ENCODE measurements around the gene LBHD2. TPM values are rescaled to one million over a fixed set of nuclear protein-coding genes. Genes with fewer than 3 reads are reported as not detected.
"Not testable (repeated sequence)": the region's sequence is repeated elsewhere in the genome, so short reads cannot be mapped to it uniquely, and the experiment has no call there.

LBHD2 gene
- total RNA-seq: not detected
- long read RNA-seq: 0 reads

DNA sequence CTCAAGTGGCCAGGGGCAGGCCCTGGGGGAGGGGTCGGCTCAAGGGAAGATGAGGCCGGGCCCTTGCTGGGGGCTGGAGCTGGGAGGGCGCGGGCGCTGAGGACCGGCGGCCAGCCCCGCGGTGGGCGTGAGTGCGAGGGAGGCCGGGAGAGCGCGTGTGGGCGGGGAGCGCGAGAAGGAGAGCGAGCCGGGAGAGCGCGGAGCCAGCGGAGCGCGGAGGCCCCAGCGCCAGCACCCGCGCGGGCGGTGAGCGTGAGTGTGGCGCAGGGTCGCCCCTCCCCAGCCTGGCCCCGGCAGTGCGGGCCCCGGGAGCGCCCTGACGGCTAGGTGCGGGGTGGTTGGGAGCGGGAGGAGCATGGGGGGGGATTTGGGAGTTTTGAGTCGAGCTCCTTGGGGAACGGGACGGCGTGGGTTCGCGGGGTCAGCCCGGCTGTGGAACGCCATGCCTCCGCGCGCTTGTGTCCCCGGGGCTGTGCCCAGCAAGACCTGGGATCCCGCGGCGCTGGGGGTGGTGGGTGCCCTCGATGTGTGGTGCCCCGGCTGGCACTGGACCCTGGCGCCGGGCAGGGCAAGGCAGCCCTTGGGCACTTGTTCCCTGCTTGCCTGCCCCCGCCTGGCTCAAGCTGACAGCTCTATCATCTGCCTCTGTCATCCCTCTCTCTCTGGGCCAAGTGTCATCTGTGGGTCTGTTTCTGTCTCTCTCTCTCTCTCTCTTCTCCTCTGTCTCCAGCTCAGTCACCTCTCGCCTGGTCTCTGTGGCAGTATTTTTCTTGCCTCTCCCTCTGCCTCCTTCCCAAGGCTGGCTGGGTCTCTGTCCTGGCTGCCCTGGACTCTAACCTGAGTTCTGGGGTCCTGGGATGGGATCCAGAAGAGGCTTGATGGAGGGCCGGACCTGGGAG, at the start of gene LBHD2:
LBHD2 (plus strand) TSS at position 190 of the 899 bp plus-strand sequence. CDS start 1,803 bp downstream, outside the sequence.
- Histone ChIP-seq H3K4me1 (no peaks in the 10 kb centered on the region), H3K4me3 (no peak within 1 kb of the TSS), H3K27ac (no peak within 1 kb of the TSS), H3K27me3 (peaks cover 28% of the 10 kb centered on the region), H3K36me3 (no peaks in the 10 kb centered on the region), H3K9me3 (no peaks in the 10 kb centered on the region)
- TF ChIP-seq, protein P1, sequence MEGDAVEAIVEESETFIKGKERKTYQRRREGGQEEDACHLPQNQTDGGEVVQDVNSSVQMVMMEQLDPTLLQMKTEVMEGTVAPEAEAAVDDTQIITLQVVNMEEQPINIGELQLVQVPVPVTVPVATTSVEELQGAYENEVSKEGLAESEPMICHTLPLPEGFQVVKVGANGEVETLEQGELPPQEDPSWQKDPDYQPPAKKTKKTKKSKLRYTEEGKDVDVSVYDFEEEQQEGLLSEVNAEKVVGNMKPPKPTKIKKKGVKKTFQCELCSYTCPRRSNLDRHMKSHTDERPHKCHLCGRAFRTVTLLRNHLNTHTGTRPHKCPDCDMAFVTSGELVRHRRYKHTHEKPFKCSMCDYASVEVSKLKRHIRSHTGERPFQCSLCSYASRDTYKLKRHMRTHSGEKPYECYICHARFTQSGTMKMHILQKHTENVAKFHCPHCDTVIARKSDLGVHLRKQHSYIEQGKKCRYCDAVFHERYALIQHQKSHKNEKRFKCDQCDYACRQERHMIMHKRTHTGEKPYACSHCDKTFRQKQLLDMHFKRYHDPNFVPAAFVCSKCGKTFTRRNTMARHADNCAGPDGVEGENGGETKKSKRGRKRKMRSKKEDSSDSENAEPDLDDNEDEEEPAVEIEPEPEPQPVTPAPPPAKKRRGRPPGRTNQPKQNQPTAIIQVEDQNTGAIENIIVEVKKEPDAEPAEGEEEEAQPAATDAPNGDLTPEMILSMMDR (IDR thresholded peaks at IDR 0.05): no peak
- DNase-seq (no peak), ATAC-seq (peak; percentile 23)
- intact Hi-C loops (cut with DNase I): loop anchor here (10.0 kb wide), 1 partner anchor 201 kb away; no protein-coding TSS in a partner anchor

DNA sequence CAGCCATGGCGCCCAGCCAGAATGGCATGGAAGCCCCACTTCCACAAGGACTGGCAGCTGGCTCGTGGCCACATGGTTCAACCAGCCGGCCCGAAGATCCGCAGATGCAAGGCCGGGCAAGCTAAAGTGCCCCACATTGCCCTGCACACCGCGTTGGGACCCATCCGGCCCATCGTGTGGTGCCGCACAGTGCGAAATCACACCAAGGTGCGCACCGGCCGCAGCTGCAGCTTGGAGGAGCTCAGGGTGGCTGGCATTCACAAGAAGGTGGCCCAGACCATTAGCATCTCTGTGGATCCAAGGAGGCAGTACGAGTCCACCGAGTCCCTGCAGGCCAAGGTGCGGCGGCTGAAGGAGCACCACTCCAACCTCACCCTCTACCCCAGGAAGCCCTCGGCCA, 42.5 kb upstream of the LBHD2 start:
- TF ChIP-seq, protein P1 (IDR thresholded peaks at IDR 0.05): no peak
- H3K27ac ChIP-seq: no peak overlapping the region
- no peak for DNase-seq
- peaks cover 14% of the 10 kb centered on the region for H3K4me1 ChIP-seq
- H3K9me3 ChIP-seq: no peaks in the 10 kb centered on the region
- H3K36me3 ChIP-seq: peaks cover 18% of the 10 kb centered on the region
- H3K4me3 ChIP-seq: no peak overlapping the region
- ATAC-seq: no peak
- intact Hi-C loops (cut with DNase I): no loop called here
- no peaks in the 10 kb centered on the region for H3K27me3 ChIP-seq

DNA sequence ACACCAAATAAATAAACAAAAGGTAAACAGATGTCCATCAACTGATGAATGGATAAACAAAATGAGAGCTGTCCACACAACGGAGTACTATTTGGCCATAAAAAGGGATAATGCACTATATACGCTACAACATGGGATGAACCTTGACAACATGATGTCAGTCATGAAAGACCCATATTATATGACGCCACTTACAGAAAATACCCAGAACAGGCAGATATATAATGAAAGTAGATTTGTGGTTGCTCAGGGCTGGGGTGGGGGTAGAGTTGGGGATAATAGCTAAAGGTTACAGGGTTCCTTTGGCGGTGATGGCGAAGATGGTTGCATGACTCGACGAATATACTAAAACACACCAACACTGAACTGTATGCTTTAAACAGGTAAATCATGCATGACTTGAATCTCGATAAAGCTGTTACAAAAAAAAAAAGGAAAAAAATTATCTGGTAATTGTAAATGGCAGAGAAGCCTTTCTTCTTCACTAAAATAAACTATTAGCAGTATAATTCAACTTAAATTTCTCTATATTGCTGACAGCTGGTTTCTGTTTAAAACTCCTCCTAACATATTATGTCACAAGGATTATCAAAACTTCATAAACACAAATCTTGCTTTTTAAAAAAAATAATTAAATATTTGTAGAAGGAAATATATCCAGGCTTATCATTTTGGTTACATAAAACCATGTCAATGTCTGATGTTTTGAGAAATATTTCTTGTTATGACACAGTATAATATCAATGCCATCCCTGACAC, 40.6 kb upstream of the LBHD2 start:
- intact Hi-C loops (cut with DNase I): no loop called here
- H3K27ac ChIP-seq: no peak overlapping the region
- H3K9me3 ChIP-seq: no peaks in the 10 kb centered on the region

DNA sequence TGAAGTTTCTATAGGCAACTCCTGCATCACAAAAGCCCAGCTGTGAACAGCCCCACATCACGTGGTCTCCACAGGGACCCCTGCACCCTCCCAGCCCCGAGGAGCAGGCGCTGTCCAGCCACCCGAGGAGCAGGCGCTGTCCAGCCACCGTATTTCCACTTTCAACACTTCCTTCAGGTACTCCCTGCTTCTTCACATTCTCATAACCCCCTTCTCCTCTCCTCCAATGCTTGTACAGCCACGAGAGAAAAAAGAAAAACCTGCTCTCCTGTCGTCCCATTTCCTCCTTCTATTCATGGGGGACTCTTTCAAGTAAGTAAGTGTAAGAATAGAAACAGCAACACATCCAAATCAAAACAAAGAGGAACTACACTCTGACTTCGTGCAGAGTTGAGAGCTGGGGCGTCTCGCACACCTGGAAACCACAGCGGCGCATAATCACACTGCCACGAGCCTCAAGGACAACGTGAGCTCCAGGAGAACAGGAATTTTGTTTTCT, 38.6 kb upstream of the LBHD2 start:
- no peak overlapping the region for H3K27ac ChIP-seq
- H3K4me3 ChIP-seq: no peak overlapping the region
- H3K27me3 ChIP-seq: no peaks in the 10 kb centered on the region
- TF ChIP-seq, protein P1 (IDR thresholded peaks at IDR 0.05): no peak
- no peaks in the 10 kb centered on the region for H3K9me3 ChIP-seq
- H3K36me3 ChIP-seq: peaks cover 18% of the 10 kb centered on the region
- intact Hi-C loops (cut with DNase I): no loop called here
- ATAC-seq (peak; percentile 64), DNase-seq (no peak)
- H3K4me1 ChIP-seq: peaks cover 16% of the 10 kb centered on the region

More for the DNA sequence above, 40.6 kb upstream of the LBHD2 start:
- Histone ChIP-seq H3K4me1 (peaks cover 16% of the 10 kb centered on the region), H3K36me3 (peaks cover 18% of the 10 kb centered on the region), H3K4me3 (no peak overlapping the region), H3K27me3 (no peaks in the 10 kb centered on the region)
- DNase-seq (no peak), ATAC-seq (no peak)
- TF ChIP-seq, protein P1 (IDR thresholded peaks at IDR 0.05): no peak

DNA sequence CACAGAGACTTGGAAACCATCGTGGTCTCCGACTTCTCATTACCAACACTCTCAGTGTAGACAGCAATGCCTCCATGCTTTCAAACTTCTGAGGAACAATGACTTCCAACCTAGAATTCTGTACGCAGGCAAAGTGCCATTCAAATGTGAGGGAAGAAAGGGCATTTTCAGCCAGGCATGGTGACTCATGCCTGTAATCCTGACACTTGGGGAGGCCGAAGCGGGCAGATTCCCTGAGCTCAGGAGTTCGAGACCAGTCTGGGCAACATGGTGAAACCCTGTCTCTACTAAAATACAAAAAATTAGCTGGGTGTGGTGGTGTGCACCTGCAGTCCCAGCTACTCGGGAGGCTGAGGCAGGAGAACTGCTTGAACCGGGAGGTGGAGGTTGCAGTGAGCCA, 36.6 kb upstream of the LBHD2 start:
- H3K27ac ChIP-seq; intact Hi-C loops (cut with DNase I); DNase-seq; H3K36me3 ChIP-seq; H3K4me3 ChIP-seq; H3K27me3 ChIP-seq; ATAC-seq; H3K9me3 ChIP-seq: not testable (repeated sequence)
- peaks cover 16% of the 10 kb centered on the region for H3K4me1 ChIP-seq

Data from upper lobe of right lung (tissue), 1 donor.